Mesodermal cell (in vitro differentiated cells): ENCODE measurements around the gene ZNF750.

Experiments used
- H3K27ac ChIP-seq: 2 replicates; pipeline ENCODE4 v1.7.0; 2013; ENCODE audit warnings: mild to moderate bottlenecking, low read depth, low read length, moderate library complexity; ENCODE audit not compliant: severe bottlenecking
- H3K36me3 ChIP-seq: 2 replicates; pipeline ENCODE4 v1.7.1; 2013; ENCODE audit warnings: mild to moderate bottlenecking, low read length, moderate library complexity; ENCODE audit not compliant: control insufficient read depth, insufficient read depth
- H3K4me1 ChIP-seq: one replicate; pipeline ENCODE4 v1.7.1; 2013; ENCODE audit warnings: mild to moderate bottlenecking, low read length; ENCODE audit not compliant: insufficient read depth, control insufficient read depth, poor library complexity, severe bottlenecking
- H3K4me3 ChIP-seq: 2 replicates; pipeline ENCODE4 v1.7.0; 2013; ENCODE audit warnings: low read length, control low read depth, mild to moderate bottlenecking; ENCODE audit not compliant: insufficient read depth, poor library complexity, severe bottlenecking; ENCODE audit errors: extremely low read depth
- H3K9me3 ChIP-seq: 2 replicates; pipeline ENCODE4 v1.7.1; 2013; ENCODE audit warnings: mild to moderate bottlenecking, low read length, moderate library complexity; ENCODE audit not compliant: control insufficient read depth
- WGBS, 2 experiments: methylation state at CpG; one replicate each; pipeline ENCODE4 v1.1.5; 2013; ENCODE audit warnings: missing lambda C conversion rate in 2 of 2; ENCODE audit not compliant: insufficient coverage in 2 of 2; 5-methylcytosine and 5-hydroxymethylcytosine counted together

The ZNF750 gene

DNA sequence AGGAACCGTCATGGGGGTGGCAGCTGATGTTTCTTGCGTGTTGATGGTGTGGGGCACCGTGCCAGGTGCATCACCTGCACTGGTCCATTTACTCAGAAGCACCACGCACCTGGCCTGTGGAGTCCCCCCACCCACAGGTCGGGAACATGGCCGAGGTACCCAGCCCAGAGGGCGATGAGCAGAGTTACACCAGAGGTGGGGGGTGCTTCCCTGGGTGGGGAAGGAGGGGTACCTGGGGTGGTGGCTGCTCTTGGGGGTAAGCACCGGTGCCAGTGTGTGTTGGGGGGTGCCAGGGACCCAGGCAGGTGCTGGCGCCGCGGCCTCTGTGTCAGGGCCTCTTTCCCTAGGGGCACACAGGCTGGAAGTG, 5.0 kb upstream of the ZNF750 start:
- peaks cover 14% of the 10 kb centered on the region for H3K36me3 ChIP-seq
- peaks cover 23% of the 10 kb centered on the region for H3K4me1 ChIP-seq
- no peaks in the 10 kb centered on the region for H3K9me3 ChIP-seq
- 97% methylated on average over 5 to 10 of the region's 11 CpGs for WGBS, 2 experiments
- H3K4me3 ChIP-seq = no peak overlapping the region
- no peak overlapping the region for H3K27ac ChIP-seq

GRCh38 chr17:82843904-82844680, 4.3 kb upstream of the ZNF750 start:
- 90 to 96% methylated on average over 6 of the region's 7 CpGs for WGBS, 2 experiments
- Histone ChIP-seq H3K9me3 (no peaks in the 10 kb centered on the region), H3K4me1 (peaks cover 27% of the 10 kb centered on the region), H3K36me3 (peaks cover 10% of the 10 kb centered on the region), H3K4me3 (no peak overlapping the region), H3K27ac (no peak overlapping the region)

- no peak overlapping the region for H3K4me3 ChIP-seq
- no peaks in the 10 kb centered on the region for H3K9me3 ChIP-seq
- H3K36me3 ChIP-seq = peaks cover 9% of the 10 kb centered on the region
- H3K27ac ChIP-seq = no peak overlapping the region
- H3K4me1 ChIP-seq = peaks cover 27% of the 10 kb centered on the region
- WGBS, 2 experiments = 89 to 93% methylated on average over 10 to 14 of the region's 16 CpGs
These were observed 2.2 kb upstream of the ZNF750 start for GRCh38 chr17:82841921-82842596.

GRCh38 chr17:82840431-82840831, 609 bp upstream of the ZNF750 start:
- Histone ChIP-seq H3K4me3 (no peak overlapping the region), H3K36me3 (peaks cover 9% of the 10 kb centered on the region), H3K27ac (no peak overlapping the region), H3K9me3 (no peaks in the 10 kb centered on the region), H3K4me1 (peaks cover 32% of the 10 kb centered on the region)
- 85 to 96% methylated on average over 5 to 8 of the region's 12 CpGs for WGBS, 2 experiments

DNA sequence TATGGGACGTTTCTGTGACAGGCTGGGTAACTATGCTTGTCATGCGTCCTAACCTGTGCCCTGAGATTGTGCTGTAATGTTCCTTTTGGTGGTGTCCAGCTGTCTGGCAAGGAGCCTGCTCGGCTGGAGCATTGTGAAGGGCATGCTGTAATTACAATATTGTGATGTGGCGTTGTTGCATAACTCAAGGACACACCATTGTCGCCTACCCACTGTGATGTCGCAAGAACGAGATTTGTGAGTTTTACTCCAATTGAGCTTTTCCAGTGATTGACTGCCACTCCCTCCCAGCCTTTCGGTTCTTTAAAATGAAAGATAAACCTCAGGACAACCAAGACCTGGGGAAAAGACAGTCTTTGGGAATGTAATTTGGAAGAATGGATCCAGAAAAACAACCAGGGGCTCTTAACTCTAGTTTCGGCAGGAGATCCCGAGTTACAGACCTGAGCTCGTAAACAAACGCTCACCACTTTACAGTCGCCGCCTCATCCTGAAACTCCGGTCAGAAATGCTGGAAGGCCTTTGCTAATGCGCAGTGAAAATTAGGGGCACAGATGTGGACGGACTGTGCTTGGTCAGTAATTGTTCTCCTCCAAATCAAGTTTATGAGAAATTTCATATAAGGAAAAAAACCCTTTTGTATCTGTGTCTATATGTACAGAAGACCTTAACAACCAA, 1.3 kb downstream of the ZNF750 start:
- H3K27ac ChIP-seq = no peak overlapping the region
- H3K36me3 ChIP-seq = peaks cover 9% of the 10 kb centered on the region
- WGBS, 2 experiments = 90% methylated on average over 14 to 15 of the region's 17 CpGs
- H3K4me3 ChIP-seq = no peak overlapping the region
- H3K4me1 ChIP-seq = peaks cover 16% of the 10 kb centered on the region
- H3K9me3 ChIP-seq = no peaks in the 10 kb centered on the region

DNA sequence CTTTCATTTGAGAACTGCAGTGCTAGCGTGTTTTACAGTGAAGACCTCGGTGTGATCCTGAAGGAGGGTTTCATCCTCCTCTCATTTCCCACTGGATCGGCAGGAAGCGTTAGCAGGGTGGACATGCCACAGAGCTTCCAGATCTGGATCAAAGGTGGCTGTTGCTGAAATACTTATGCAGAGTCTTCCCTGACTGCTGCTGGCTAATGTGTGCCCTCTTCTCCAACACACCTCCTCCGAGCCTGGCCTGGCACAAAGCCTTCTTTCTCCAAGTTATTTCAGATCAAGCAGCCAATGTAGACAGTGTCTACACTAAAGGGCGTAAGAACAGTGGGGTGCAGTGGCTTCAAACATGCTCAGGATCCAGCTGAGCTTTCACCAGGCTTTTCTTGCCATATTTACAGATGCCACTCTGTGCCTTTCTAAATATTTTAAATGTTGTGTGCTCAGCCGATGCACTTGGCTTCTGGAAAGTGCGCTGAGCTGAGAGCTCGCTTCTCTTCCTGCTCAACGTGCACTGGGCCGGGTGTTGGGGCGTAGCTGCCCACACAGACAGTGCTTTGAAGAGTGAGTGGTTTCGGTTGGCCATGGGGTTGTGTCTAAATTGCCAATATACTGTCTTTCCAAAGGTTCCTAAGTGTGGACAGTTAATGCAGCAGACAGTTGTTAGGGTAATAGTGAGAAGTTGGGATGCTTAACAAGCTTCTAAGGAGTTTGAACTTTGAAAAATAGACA, 2.1 kb downstream of the ZNF750 start:
- no peaks in the 10 kb centered on the region for H3K9me3 ChIP-seq
- WGBS, 2 experiments = 95% methylated on average over 7 to 12 of the region's 13 CpGs
- H3K4me1 ChIP-seq = peaks cover 16% of the 10 kb centered on the region
- H3K4me3 ChIP-seq = no peak overlapping the region
- H3K27ac ChIP-seq = no peak overlapping the region
- peaks cover 10% of the 10 kb centered on the region for H3K36me3 ChIP-seq

DNA sequence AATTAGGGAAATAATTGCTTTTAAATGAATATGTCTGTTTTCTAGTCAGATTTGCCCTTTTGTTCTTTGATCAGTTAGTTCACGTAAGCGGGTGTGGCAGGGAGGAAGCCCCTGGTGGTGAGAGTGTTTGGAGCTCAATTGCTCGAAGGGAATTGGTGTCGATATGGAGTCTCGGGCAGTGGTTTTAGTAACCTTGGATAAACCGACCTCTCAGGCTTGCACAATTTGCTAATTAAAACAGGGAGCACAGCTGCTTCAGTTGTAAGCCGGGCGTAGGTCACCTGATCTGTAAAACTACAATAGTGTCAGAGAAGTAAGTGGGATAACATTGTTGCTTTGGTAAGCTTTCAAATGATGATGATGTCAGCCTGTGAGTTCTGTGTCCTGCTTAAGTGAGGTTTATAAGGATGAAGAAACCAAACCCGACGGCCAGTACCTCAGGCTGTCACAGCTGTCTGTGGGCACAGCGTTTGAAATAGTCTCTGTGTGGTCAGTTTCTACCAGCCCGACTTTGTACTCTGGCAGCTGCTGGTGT, 2.9 kb downstream of the ZNF750 start:
- Histone ChIP-seq H3K9me3 (no peaks in the 10 kb centered on the region), H3K4me1 (peaks cover 16% of the 10 kb centered on the region), H3K27ac (no peak overlapping the region), H3K4me3 (no peak overlapping the region), H3K36me3 (peaks cover 15% of the 10 kb centered on the region)
- WGBS, 2 experiments = 96 to 98% methylated on average over 10 to 12 of the region's 12 CpGs

DNA sequence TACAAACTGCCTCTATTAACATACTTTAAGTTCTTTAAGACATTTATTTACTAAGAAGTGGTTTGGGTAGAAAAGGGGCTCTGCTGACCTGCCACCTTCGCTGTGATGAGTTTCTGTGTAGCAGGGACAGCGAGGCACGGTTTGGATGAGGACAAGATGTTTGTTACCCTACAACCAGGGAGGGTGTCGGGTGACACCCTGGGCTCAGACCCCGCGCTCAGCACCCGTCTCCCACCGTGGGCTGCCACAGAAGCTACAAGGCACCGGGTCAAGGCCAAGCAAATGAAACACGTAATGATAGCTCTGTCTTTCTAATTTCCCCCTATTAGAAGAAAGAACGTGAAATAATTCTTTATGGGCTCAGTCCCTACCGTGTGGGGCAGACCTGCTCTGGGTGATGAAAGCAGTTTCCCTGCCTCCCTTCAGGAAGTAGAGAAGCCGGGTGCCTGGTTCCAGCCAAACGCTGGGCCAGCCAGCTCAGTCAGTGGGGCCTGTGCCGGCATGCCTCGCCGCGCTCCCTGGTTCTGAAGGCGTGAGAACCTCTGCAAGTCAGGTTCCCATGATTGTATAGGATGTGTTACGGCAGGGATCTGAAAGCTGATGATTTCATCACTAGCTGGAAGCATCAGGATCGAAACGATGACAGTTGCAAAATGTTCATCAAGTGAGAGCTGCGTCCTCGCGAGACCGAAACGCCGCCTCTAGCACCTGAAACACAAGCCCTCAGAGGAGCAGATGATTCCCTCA, 3.9 kb downstream of the ZNF750 start:
- H3K9me3 ChIP-seq = no peaks in the 10 kb centered on the region
- peak overlapping the region; percentile 36 for H3K27ac ChIP-seq
- peaks cover 16% of the 10 kb centered on the region for H3K4me1 ChIP-seq
- peaks cover 14% of the 10 kb centered on the region for H3K36me3 ChIP-seq
- WGBS, 2 experiments = 93 to 96% methylated on average over 28 of the region's 28 CpGs
- no peak overlapping the region for H3K4me3 ChIP-seq

DNA sequence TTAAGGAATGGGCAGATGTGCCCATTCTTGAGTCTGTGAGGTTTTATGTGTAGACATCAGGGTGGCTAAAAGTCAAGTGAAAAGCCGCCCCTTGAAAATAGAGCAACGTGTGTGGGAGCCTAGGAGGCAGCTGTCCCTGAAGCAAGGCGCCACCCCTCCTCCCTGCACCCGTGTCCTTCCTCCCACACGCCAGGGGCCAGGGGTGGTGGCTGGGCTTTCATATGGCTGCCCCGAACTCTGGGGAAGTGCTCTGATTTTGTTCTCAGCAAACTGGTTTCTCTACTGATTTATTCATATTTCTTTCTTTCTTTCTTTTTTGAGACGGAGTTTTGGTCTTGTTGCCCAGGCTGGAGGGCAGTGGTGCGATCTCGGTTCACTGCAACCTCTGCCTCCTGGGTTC, 4.7 kb downstream of the ZNF750 start:
- WGBS, 2 experiments = 90 to 94% methylated on average over 7 of the region's 9 CpGs
- H3K9me3 ChIP-seq = no peaks in the 10 kb centered on the region
- no peak overlapping the region for H3K27ac ChIP-seq
- peaks cover 21% of the 10 kb centered on the region for H3K36me3 ChIP-seq
- no peak overlapping the region for H3K4me3 ChIP-seq
- peaks cover 10% of the 10 kb centered on the region for H3K4me1 ChIP-seq
